GM21515 (cell line): ENCODE results near the gene GNB1L.

ENCODE experiments used
- ATAC-seq: cut with Tn5 transposase; IDR thresholded peaks from one replicate; pipeline ENCODE4 v1.9.1; 2021; ENCODE audit not compliant: unreplicated experiment

Gene GNB1L

DNA sequence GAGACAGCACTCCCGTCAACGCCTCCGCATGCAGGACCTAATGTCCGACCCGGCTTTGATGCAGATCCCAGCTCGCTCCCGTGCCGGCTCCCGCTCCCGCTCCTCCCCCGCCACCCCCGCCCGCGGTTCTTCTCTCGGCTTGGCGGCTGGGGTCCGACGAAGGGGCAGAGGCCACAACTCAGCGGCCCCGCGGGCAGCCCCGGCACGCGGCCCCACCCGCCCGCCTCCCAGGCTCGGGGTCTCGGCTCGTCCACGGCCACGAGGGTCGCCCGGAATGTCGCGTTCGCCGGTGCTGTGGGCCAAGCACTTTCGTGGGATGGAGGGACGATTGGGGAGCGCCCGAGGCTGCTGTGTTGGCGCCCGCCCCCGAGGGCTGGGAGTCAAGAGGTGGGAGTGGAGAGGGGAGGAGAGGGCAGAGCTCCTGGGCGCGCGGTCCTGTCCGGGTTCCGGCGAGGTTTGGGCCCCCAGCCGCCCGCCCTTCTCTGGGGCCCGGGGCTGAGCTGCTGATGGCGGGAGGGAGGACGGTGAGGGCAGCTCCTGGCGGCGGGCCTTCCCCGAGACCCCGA, 99.4 kb downstream of the GNB1L start:
- no peak for ATAC-seq

DNA sequence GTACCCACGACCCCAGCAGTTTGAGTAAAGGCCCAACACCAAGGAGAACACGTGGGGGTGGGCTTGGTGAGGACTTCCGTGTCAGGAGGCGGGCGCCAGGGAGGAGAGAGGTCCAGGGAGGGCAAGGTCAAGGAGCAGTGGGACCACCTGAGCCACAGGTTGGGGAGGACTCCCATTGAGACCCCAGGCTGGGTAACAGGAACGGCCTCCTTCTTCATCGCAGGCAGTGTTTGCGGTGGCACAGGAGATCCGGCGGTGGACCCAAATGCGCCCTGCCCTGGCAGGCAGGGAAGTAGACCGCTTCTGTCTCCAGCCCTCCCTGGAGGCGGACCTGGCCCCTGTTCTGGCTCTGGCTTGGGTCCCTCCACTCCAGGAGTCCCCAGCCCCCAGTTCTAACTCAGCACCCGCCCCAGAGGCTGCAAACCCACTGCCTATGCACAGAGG, 100.0 kb downstream of the GNB1L start:
- no peak for ATAC-seq

DNA sequence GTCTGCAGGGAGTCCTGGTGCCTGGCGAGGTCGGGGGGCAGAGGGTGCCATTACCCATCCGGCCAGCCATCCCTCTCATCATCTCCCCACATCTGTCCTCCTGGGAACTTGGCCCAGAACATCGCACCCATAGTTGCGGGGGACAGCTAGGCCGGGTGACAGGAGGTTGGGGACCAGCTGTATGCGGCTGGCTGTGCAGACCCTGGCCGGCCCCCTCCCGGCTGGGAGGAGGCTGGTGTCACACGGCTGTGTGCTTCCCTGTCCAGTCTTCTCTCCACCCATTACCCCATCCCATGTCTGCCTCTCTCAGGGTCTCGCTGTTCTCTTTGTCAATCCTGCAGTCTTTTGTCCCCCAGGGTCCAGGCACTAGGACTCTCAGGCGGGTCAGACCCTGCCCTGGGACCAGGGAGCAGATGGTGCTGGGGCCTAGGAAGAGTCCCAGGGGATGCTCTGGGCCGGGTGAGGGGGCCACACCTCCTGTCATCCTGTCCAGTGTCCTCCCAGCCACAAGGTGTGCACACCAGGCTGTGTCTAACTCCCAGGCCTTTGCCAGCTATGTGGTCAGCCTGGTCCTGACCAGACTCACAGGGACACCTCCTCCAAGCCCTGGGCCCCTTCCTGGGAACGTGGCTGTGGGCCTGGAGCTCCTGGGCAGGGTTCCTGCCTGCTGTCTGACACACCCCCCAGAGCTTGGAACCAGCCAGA, 100.5 kb downstream of the GNB1L start:
- ATAC-seq, result no peak

DNA sequence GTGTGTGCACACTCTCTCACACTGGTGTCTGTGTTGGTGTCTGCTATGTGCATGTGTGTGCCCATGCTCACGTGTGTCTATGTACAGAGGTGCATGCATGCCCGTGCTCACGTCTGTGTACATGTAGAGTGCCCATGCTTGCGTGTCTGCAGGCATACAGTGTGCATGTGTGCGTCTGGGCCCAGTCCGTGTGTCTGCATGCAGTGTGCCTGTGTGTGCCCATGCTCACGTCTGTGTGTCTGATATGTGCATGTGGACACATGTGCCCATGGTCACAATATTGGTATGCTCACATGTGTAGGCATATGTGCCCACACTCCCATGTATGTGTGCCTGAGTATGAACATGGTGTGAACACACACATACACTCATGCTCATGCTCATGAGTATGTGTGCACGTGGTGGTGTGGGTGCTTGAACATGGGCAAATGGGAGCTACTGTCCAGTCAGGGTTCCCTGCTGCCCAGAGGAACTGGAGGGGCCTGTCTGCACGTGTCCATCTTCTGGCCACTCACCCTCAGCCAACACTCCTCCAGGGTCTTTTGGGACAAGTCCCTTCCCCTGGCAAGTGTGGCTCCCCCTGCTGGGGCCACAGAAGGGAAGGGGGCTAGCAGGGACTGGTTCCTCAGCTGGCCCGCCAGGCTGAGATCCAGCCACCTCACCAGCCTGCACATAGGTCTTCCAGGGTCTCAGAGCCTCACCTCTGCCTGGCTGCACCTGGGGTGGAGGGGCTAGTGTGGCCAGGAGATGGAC, 101.4 kb downstream of the GNB1L start:
- no peak for ATAC-seq

- no peak for ATAC-seq
These were observed 103.0 kb downstream of the GNB1L start for GRCh38 chr22:19751497-19752245.

- no peak for ATAC-seq
These were observed 103.9 kb downstream of the GNB1L start for GRCh38 chr22:19750507-19751490.

DNA sequence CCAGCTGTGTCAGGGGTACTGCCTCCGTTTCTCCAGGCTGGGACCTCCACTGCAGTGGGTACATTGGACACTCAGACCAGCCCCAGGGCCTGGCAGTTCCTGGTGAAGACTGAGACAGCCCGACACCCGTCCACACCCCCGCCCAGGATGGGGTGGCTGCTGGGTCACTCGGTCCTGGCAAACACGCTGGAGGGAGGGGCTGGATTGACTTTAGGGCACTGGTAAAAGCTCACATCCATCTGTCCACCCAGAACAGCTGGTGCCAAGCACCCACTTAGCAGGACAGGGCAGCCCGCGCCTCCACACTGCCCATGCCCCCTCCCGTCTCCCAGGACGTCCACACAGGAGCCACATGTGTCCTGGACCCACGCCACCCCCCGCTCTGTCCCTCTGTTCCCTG, 104.8 kb downstream of the GNB1L start:
- no peak for ATAC-seq

- ATAC-seq, result no peak
These were observed 105.5 kb downstream of the GNB1L start for GRCh38 chr22:19748991-19749664.

DNA sequence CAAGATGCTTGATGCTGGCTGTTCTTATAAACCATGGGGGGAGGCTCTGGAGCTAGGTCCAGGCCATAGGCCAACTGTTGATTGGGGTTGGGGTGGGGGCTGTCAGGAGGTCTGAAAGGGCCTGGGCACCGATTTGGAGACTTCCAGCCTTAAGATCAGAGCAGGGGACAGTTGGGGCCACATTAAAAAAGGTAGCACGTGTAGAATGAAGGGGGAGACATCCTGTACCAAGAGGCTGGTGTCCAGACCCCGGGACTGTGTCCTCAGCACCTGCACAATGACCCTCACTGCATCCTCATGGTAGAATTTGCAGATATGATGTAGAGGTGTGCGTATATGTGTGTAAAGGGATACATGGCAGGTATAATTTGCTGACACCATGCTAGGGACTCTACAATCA, 106.5 kb downstream of the GNB1L start:
- no peak for ATAC-seq

- ATAC-seq, result no peak
These were observed 107.1 kb downstream of the GNB1L start for GRCh38 chr22:19747551-19747950.

DNA sequence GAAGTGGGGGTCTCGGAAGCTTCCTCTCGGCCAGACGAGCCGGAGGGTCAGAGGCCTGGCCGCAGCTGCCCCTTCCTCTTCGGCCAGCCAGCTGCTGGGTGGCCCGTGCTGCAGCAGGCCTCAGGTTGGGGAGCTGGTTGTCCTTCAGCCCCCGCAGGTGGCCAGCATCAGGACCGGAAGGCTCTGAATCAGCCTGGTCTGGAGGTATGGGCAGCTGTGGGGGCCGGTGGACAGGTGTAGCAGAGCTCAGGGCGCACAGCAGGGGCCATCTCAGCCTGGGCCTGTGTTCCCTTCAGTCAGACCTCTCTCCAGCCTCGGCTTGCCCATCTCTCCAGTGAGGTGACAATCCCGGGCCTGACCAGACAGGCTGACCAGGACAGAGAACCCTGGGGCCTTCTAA, 107.9 kb downstream of the GNB1L start:
- no peak for ATAC-seq

- ATAC-seq, result no peak
These were observed 109.2 kb downstream of the GNB1L start for GRCh38 chr22:19745155-19746101.

- ATAC-seq, result no peak
These were observed 110.2 kb downstream of the GNB1L start for GRCh38 chr22:19744350-19745006.

- no peak for ATAC-seq
These were observed 111.0 kb downstream of the GNB1L start for GRCh38 chr22:19743651-19744050.

DNA sequence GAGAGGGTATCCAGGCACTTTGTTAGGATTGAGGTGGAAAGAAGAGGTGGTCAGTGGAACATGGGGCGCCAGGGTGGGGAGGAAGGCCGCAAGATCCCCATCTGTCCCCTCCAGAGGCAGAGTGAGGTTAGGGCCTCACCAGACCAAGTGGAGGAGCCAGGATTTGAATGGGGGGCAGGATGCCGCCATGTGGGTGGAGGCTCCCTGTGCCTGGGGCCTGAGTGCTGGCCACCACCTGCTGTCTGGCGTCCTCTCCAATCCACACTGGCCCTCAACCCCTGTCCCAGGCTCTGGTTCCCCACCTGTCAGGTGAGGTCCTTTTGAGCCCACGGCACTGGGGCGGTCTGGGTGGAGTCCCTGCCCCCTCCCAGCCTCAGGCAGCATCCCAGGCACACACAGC, 111.6 kb downstream of the GNB1L start:
- ATAC-seq, result no peak

DNA sequence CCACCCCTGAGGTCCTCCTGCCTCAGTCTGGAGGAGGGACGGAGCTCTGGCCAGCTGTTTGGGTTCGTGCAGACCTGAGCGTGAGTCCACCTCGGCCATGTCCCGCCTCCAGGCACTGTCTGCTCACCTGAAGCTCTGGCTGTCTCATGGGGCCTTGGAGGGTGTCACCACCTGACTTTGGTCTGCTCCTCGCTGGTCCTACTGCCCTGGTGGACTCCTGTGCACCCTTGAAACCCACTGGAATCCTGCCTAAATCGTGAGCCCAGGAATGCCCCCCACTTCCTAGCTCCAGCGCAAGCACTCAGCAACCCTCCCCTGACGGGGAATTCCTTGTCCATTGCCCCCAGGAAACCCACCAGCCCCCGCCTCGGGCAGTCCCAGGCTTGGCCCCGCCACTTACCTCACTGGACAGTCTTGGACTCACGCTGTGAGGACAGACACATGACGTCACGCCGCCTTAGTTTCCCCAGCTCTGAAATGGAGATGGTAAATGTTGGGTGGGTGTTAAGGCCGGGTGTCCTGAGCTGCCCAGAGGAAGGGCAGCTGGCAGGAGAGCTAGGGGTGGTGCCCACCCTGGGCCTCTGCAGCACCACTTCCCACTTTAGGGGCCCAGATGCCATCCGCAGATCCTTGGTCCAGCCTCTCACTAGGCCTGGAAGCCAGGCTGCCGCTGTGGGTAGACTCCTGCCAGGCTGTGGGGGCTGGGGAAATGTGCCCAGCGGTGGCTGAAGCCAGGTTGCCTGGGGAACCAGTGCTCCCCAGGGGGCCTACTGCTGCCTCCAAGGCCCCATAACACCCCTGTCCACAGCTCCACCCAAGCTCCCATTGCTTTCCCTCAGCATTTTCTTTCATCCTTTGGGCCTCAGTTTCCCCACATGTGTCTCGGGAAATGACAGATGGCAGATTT, 112.3 kb downstream of the GNB1L start:
- no peak for ATAC-seq

GRCh38 chr22:19741053-19741452, 113.6 kb downstream of the GNB1L start:
- ATAC-seq, result no peak
